GM12801 (cell line): Measurements from ENCODE around the gene KIF16B.

Experiments used
- TF ChIP-seq, protein P1 (sequence below): IDR thresholded peaks from one replicate; pipeline ENCODE4 v1.5.1; 2011; ENCODE audit warnings: control low read depth; ENCODE audit not compliant: insufficient read length; ENCODE audit errors: extremely low read depth

Gene KIF16B

DNA sequence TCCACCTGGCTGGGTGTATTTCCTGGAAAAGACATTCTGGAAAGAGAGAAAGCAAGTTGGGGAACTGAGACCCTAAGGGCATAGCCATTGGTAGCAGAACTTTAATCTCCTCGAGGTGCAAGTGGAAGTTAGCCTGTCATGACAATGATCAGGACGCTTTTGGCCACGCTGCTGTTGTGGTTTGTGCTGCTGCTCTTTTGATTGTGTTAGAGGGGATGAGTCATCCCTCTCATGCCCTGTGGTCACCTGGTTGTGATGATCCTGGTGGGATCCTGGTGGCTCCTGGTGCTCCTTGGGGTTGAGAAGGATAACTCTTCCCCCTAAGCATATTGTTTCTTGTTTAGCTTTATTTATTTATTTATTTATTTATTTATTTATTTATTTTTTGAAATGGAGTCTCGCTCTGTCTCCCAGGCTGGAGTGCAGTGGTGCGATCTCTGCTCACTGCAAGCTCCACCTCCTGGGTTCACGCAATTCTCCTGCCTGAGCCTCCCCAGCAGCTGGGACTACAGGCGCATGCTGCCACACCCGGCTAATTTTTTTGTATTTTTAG is 350.3 kb downstream of the KIF16B start:
- TF ChIP-seq, protein P1, sequence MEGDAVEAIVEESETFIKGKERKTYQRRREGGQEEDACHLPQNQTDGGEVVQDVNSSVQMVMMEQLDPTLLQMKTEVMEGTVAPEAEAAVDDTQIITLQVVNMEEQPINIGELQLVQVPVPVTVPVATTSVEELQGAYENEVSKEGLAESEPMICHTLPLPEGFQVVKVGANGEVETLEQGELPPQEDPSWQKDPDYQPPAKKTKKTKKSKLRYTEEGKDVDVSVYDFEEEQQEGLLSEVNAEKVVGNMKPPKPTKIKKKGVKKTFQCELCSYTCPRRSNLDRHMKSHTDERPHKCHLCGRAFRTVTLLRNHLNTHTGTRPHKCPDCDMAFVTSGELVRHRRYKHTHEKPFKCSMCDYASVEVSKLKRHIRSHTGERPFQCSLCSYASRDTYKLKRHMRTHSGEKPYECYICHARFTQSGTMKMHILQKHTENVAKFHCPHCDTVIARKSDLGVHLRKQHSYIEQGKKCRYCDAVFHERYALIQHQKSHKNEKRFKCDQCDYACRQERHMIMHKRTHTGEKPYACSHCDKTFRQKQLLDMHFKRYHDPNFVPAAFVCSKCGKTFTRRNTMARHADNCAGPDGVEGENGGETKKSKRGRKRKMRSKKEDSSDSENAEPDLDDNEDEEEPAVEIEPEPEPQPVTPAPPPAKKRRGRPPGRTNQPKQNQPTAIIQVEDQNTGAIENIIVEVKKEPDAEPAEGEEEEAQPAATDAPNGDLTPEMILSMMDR = no peak
